Raji (cell line): ENCODE measurements around the gene CPLX1.

Experiments
- POLR2A ChIP-seq: IDR thresholded peaks from 2 replicates; pipeline ENCODE4 v1.6.1; 2011; ENCODE audit warnings: low read depth, low read length, control low read depth; ENCODE audit not compliant: insufficient read depth

Gene CPLX1

GRCh38 chr4:820230-821172 lies 5.4 kb downstream of the CPLX1 start:
- TF ChIP-seq POLR2A, result no peak

- no peak for TF ChIP-seq POLR2A
Measured at GRCh38 chr4:819401-820229, 6.3 kb downstream of the CPLX1 start.

GRCh38 chr4:818106-818921 lies 7.6 kb downstream of the CPLX1 start:
- no peak for TF ChIP-seq POLR2A

- TF ChIP-seq POLR2A, result no peak
Measured at GRCh38 chr4:815464-816146, 10.3 kb downstream of the CPLX1 start.

GRCh38 chr4:814312-814850 lies 11.5 kb downstream of the CPLX1 start:
- no peak for TF ChIP-seq POLR2A

GRCh38 chr4:813900-814299 lies 12.0 kb downstream of the CPLX1 start:
- no peak for TF ChIP-seq POLR2A

GRCh38 chr4:808860-809570 lies 16.9 kb downstream of the CPLX1 start:
- no peak for TF ChIP-seq POLR2A

GRCh38 chr4:807792-808191 lies 18.1 kb downstream of the CPLX1 start:
- TF ChIP-seq POLR2A, result no peak

- TF ChIP-seq POLR2A, result no peak
Measured at GRCh38 chr4:804804-805203, 21.1 kb downstream of the CPLX1 start.

GRCh38 chr4:803884-804283 lies 22.0 kb downstream of the CPLX1 start:
- TF ChIP-seq POLR2A, result no peak

GRCh38 chr4:801436-802124 lies 24.3 kb downstream of the CPLX1 start:
- no peak for TF ChIP-seq POLR2A

- TF ChIP-seq POLR2A, result no peak
Measured at GRCh38 chr4:797066-797465, 28.9 kb downstream of the CPLX1 start.

GRCh38 chr4:796206-796605 lies 29.7 kb downstream of the CPLX1 start:
- no peak for TF ChIP-seq POLR2A
